HG03457 (cell line): Measurements from ENCODE around the gene KLRC3.
A peak's percentile ranks its signal among the peaks of the same experiment; 100 is the strongest.
"Not testable (repeated sequence)": the region's sequence is repeated elsewhere in the genome, so short reads cannot be mapped to it uniquely, and the experiment has no call there.

ENCODE experiments used
- ATAC-seq: cut with Tn5 transposase; IDR thresholded peaks from one replicate; pipeline ENCODE4 v1.9.1; 2021; ENCODE audit warnings: moderate number of reproducible peaks; ENCODE audit not compliant: unreplicated experiment

Gene KLRC3

DNA sequence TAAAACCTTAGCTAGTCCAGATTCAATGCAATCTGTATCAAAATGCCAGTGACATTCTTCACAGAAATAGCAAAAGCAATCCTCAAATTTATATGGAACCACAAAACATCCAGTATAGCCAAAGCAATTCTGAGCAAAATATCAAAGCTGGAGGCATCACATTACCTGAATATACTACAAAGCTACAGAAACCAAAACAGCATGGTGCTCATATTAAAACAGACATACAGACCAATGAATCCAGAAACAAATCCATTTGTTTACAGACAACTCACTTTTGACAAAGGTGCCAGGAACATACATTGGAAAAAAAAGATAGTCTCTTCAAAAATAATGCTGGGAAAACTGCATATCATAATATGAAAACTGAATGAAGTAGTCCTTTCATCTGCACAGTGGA is 15.6 kb downstream of the KLRC3 start:
- ATAC-seq = no peak

DNA sequence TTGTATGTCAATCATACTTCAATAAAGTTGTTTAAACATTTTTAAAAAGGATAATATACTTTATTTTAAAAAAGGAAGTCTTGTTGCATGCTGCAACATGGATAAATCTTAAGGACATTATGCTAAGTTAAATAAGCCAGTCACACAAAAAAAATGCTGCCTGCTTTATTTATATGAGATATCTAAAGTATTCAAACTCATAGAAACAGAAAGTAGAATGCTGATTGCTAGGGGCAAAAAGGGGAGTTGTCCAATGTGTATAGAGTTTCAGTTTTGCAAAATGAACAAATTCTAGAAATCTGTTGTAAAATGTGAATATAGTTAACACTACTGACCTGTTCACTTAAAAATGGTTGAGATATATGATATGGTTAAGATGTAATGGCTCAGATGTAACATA is 19.6 kb downstream of the KLRC3 start:
- ATAC-seq = no peak

DNA sequence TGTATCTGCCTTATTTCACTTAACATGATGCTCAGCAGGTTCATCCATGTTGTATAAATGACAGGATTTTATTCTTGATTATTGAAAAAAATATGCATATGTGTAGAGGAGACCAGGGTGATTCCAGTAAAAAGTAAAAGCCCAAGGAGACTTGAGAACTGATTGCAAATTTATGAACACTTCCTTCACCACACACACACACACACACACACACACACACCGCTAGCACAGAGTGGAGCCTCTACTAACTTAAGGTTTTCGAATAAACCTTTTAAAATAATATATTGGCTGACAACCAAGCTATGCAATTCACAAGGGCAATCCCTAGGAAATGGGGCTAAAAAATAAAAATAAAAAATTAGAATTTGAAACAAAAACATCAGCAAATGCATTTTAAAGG is 22.2 kb downstream of the KLRC3 start:
- no peak for ATAC-seq

DNA sequence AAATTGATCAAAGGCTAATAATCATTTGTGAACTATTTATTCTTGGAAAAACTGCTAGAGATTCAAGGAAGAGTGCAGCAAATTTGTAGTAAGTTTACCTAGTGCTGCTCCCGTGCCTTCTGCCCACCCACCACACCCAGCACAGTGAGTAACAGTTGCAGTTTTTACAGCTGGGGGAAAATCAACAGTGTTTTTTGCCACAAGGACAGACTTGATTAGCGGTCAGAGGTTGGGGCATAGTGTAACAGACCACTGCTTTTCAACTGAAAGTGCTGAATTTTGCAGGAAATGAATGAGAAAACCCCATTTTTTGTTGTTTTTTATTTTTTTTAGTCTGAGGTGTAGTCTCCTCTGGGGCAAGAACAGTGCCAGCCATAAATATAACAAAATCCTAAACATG is 23.1 kb downstream of the KLRC3 start:
- no peak for ATAC-seq

- not testable (repeated sequence) for ATAC-seq
Observed at GRCh38 chr12:10396176-10396575, 24.2 kb downstream of the KLRC3 start.

DNA sequence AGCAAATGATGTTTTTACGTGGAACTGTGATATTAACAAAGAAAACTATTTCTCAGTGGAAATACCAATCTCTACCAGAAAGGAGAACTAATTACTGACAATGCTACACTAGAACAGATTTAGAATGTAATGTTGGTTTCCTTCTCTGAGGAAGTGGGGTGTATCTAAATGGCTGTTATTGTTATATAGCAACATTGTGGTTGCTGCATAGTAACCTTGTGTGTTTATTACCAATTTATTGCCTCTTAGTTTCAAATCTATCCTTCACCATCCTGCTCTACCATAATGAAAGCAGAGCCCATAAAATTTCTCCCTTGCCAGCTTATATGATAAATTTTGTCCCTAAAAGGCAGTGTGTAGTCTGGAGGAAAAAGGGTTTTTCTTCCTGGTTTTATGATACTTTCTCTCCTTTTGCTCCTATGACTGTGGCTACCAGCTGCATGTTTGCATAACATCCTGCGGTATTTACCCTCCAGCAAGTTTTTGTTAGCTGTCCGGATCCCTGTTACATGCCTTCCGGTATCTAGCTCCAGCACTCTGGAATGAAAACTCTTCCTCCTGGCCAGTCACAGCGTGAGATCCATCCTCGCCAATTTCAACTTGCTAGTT is 24.9 kb downstream of the KLRC3 start:
- ATAC-seq = peak; percentile 62

- not testable (repeated sequence) for ATAC-seq
Observed at GRCh38 chr12:10394531-10395152, 25.8 kb downstream of the KLRC3 start.

DNA sequence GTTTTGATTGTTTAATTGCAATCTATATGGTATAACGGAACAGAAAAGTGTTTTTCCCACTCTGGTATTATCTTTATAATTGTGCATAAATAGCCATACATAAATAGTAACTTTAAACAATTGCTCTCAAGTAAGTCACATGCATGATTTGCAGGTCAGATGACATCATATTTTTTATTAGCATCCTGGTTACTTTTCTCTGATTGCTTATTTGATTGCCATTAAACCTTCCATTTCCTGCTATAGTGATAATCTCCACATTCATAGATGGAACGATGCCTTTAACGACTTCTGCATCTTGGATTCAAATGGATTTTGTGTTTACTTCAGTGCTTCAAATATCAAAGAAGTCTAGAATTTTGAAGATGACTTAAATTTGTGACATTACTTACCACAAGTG is 27.1 kb downstream of the KLRC3 start:
- no peak for ATAC-seq

DNA sequence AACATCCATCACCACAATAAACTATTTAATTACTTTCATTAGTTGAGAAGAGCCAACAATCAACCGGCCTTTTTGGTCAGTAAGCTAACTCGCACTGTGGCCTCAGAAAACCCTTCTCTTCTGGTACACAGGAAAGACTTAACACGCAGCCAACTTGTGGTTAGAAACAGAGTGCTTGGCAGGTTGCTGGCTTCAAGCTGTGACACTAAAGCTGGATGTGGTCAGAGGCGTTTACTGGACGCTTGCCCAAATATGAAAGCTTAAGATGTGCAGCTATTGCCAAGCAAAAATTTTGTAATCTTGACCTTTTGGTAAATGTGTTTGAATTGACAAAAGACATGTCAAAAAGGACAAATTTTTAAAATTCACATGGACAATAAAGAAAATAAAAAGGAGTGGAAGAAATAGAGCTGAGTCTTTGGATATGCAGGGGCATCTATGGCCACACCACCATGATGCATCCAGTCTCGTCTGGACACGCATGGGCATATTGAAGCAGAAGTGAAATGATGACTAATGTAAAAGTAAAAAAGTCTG is 27.9 kb downstream of the KLRC3 start:
- no peak for ATAC-seq

GRCh38 chr12:10390991-10391390 is 29.4 kb downstream of the KLRC3 start:
- not testable (repeated sequence) for ATAC-seq

- ATAC-seq = no peak
Observed at GRCh38 chr12:10389904-10390303, 30.5 kb downstream of the KLRC3 start, which contains the start of gene KLRK1. Gene KLRK1 (minus strand): TSS chr12:10390041. CDS start chr12:10388810, 1,231 bp downstream.

DNA sequence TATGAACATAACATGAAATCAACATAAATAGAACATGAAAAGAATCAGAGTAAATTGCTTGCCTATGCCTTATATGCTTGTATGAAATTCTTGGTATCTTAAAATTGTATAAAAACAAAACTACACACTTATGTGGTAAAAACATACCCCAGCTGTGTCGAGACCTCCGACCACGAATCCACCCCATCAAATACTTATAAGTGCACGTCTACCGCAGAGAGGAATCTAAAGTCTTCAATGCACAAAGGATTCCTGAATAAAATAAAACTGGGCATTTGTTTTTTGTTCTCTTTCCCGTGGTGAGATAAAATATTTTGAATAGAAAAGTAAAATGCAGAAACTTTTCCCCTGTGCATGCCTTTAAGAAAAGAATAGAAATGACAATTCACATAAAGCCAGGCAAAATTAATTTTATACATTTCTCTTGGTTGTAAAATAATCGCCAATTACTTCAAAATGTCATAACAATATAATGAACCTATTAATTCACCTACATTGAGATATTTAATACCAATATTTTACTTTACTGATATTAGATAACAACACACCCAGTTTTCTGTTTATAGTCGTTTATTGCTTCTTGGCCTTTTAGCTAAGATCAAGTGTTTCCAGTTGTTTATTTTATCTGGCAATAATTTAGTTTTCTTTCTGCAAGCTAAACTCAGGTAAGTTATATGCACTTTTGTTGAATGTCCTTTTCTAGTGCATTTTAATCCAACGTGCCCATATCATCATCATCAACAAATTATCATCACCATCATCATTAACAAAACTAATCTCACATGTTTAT is 31.6 kb downstream of the KLRC3 start:
- ATAC-seq = no peak

DNA sequence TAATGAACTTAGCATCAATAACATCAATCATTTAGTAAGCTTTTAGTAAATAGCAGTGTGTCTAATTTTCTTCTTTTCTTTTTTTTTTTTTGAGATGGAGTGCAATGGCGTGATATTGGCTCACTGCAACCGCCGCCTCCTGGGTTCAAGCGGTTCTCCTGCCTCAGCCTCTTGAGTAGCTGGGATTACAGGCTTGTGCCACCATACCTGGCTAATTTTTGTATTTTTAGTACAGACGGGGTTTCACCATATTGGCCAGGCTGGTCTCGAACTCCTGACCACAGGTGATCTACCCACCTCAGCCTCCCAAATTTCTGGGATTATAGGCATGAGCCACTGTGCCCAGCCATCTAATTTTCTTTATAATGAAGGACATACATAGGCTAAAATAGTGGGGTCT is 32.9 kb downstream of the KLRC3 start:
- ATAC-seq = not testable (repeated sequence)

- ATAC-seq = no peak
Observed at GRCh38 chr12:10386857-10387256, 33.5 kb downstream of the KLRC3 start.

DNA sequence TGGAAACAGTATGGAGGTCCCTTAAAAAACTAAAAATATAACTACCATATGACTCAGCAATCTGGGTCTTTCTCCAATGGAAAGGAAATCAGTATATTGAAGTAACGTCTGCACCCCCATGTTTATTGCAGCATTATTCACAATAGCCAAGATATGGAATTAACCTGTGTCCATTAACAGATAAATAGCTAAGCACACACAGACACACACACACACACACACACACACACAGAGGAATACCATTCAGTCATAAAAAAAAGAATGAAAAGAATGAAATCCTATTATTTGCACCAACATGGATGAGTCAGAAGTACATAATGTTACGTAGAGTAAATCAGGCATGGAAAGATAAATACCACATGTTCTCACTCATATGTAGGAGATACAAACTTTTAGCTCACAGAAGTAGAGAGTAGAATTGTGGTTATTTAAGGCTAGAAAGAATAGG is 35.2 kb downstream of the KLRC3 start:
- no peak for ATAC-seq

GRCh38 chr12:10384191-10384590 is 36.2 kb downstream of the KLRC3 start:
- no peak for ATAC-seq

DNA sequence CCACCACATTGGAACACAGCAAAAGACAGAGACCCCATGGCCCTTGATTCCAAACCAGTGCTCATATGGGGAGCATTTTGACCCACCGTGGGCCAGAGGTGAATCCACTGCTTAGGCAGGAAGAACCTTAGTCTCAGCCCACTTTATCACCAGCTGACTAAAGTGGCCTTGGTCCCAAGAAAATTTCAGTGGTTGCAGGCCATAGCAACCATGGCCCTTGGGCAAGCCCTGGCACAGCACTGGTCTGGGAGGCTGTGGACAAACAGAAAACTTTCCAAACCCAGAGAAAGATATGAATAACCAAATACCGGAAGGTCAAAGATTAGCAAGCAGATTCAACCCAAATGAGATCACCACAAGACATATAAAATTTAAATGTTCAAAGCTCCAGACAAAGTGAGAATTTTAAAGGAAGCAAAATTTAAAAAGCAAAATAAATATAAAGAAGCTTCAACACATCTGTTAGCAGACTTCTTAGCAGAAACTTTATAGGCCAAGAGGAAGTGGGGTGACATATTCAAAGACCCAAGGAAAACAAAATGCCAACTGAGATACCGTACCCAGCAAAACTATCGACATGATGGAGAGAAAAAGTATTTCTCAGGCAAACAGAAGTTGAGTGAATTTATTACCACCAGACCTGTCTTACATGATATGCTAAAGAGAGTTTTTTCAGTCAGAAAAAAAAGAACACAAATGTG is 38.3 kb downstream of the KLRC3 start:
- ATAC-seq = no peak

GRCh38 chr12:10378737-10379136 is 41.7 kb downstream of the KLRC3 start:
- ATAC-seq = not testable (repeated sequence)

GRCh38 chr12:10374624-10375018 is 45.8 kb downstream of the KLRC3 start:
- no peak for ATAC-seq

DNA sequence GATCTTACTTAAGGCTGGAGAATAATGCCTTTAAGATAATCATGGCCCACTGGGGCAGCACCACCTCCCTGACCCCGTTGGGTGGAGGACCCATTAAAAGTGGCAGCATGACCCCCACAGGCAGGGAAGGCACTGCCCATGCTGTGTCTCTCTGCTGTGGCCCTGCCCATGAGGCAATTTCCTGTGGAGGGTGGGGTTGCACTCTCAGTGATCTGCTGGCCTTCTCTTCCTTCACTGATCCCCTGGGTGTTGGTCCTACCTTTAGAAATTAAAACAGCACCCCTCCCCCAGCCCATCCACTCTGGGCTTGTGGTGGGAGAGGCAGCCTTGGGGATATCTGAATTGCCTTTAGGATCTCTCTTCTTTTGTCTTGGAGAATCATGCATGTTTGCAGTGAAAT is 47.8 kb downstream of the KLRC3 start:
- ATAC-seq = no peak

DNA sequence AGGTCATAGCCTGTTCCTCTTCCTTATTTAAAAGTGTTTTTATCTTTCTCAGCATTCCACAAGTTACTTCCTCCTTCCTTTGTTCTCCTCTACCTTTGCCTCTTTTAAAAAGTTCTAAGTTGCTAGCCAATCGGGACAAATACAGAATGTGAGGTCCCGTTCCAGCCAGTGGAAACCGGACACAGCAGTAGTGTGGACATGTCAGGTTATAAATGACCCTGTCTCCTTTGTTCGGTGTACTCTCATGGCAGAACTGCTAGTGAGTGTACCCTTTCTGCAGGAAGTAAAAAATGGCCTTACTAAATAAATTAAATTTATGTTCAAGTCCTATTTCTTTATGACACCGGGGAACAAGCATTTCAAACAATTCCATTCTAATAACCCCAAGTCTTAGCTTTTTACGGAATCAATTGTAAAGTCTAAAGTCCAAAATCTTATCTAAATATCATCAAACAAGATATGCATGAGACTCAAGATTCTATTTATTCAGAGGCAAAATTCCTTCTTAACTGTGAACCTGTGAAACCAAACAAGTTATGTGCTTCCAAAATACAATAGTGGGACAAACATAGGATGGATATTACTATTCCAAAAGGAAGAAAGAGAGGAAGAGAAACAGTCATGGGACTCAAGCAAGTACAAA is 48.4 kb downstream of the KLRC3 start:
- ATAC-seq = not testable (repeated sequence)
